B cell (primary cell): ENCODE data around the gene DLGAP4. TPM values are rescaled to one million over a fixed set of nuclear protein-coding genes. Genes with fewer than 3 reads are reported as not detected.

Experiments used
- ATAC-seq: fragments of 200-7000 bp; cut with Tn5 transposase; one replicate; pipeline ENCODE4 v1.10.0; 2021; ENCODE audit warnings: low read depth, mild to moderate bottlenecking, moderate number of reproducible peaks, moderate library complexity
- CTCF ChIA-PET: fragments of 350-600 bp; sonication (Branson Sonifier 250); formaldehyde crosslinking; loops from one replicate; lab custom pipeline; 2021; ENCODE audit warnings: antibody characterized with exemption, inconsistent platforms; lab: Charles Lee
- POLR2A ChIA-PET: fragments of 350-600 bp; sonication (Branson Sonifier 250); formaldehyde crosslinking; loops from one replicate; lab custom pipeline; 2021; ENCODE audit warnings: antibody characterized with exemption; lab: Charles Lee
- DNase-seq: peaks from one replicate; pipeline ENCODE4 v3.0.0; 2013
- H2AFZ ChIP-seq: 2 replicates; pipeline ENCODE4 v1.6.1; 2012; ENCODE audit warnings: mild to moderate bottlenecking, low read depth, low read length; ENCODE audit not compliant: insufficient read depth, poor library complexity, severe bottlenecking
- H3K27ac ChIP-seq, 2 donors: 1 replicate in 1 of 2; 2 replicates in 1 of 2; pipeline ENCODE4 v1.5.1; 2012 to 2013; ENCODE audit warnings: low read length in 2 of 2, mild to moderate bottlenecking in 2 of 2, moderate library complexity in 1 of 2
- H3K27me3 ChIP-seq, 4 experiments: fragments of 200-600 bp in 1 of 4; sonication (generic) in 1 of 4; replicated peaks in 1 of 4; 1 replicate in 2 of 4; 2 replicates in 2 of 4; pipeline versions ENCODE4 v1.6.1 to v1.7.0; 2013 to 2016; ENCODE audit warnings: low read length in 3 of 4, mild to moderate bottlenecking in 2 of 4, mixed read lengths in 1 of 4, moderate library complexity in 1 of 4; ENCODE audit not compliant: insufficient read depth in 4 of 4, control insufficient read depth in 3 of 4; ENCODE audit errors: control extremely low read depth in 1 of 4
- H3K36me3 ChIP-seq, 2 experiments: replicated peaks in 1 of 2; 1 replicate in 1 of 2; 2 replicates in 1 of 2; pipeline versions ENCODE4 v1.6.1 to v1.7.1; 2013; ENCODE audit warnings: low read length in 1 of 2; ENCODE audit not compliant: insufficient read depth in 2 of 2, control insufficient read depth in 1 of 2; ENCODE audit errors: control extremely low read depth in 1 of 2, extremely low read depth in 1 of 2
- H3K4me1 ChIP-seq, 2 donors: fragments of 200-600 bp in 1 of 2; sonication (generic) in 1 of 2; 1 replicate in 1 of 2; 2 replicates in 1 of 2; pipeline versions ENCODE4 v1.5.1 to v1.6.1; 2013 to 2017; ENCODE audit warnings: low read length in 2 of 2; ENCODE audit not compliant: control insufficient read depth in 2 of 2, insufficient read depth in 2 of 2
- H3K4me2 ChIP-seq: replicated peaks from 2 replicates; pipeline ENCODE3; 2012; ENCODE audit warnings: mild to moderate bottlenecking, low read depth, low read length; ENCODE audit not compliant: poor library complexity, severe bottlenecking
- H3K4me3 ChIP-seq, 5 experiments: fragments of 200-600 bp in 1 of 5; sonication (generic) in 1 of 5; 1 replicate in 3 of 5; 2 replicates in 2 of 5; pipeline versions ENCODE4 v1.5.1 to v1.7.0; 2011 to 2016; ENCODE audit warnings: low read length in 4 of 5, mild to moderate bottlenecking in 4 of 5, low read depth in 2 of 5, control low read depth in 1 of 5, moderate library complexity in 1 of 5; ENCODE audit not compliant: insufficient read depth in 1 of 5; ENCODE audit errors: control extremely low read depth in 1 of 5, extremely low read depth in 1 of 5
- H3K79me2 ChIP-seq: fragments of 200-600 bp; sonication (generic); one replicate; pipeline ENCODE4 v1.6.0; 2016; ENCODE audit warnings: low read length; ENCODE audit not compliant: control insufficient read depth, insufficient read depth
- H3K9ac ChIP-seq: fragments of 200-600 bp; sonication (generic); 2 replicates; pipeline ENCODE4 v1.6.1; 2017; ENCODE audit warnings: mild to moderate bottlenecking, low read length, moderate library complexity
- H3K9me3 ChIP-seq, 3 donors: one replicate each; pipeline versions ENCODE4 v1.6.1 to v1.7.1; 2013; ENCODE audit warnings: low read length in 2 of 3; ENCODE audit not compliant: control insufficient read depth in 2 of 3, insufficient read depth in 1 of 3; ENCODE audit errors: control extremely low read depth in 1 of 3
- H4K20me1 ChIP-seq: 2 replicates; pipeline ENCODE4 v1.6.0; 2012; ENCODE audit warnings: mild to moderate bottlenecking, low read length; ENCODE audit not compliant: insufficient read depth, control insufficient read depth, poor library complexity, severe bottlenecking
- H3K27ac Mint-ChIP-seq: one replicate; pipeline ENCODE4 v1.8.0; 2021; ENCODE audit warnings: mixed read lengths
- H3K27me3 Mint-ChIP-seq: one replicate; pipeline ENCODE4 v1.8.0; 2021; ENCODE audit warnings: mixed read lengths
- H3K4me1 Mint-ChIP-seq: one replicate; pipeline ENCODE4 v1.8.0; 2021; ENCODE audit warnings: mixed read lengths
- H3K4me3 Mint-ChIP-seq: one replicate; pipeline ENCODE4 v1.8.0; 2021; ENCODE audit warnings: mixed read lengths
- H3K9me3 Mint-ChIP-seq: one replicate; pipeline ENCODE4 v1.8.0; 2022; ENCODE audit warnings: mixed read lengths; ENCODE audit not compliant: insufficient read depth
- EZH2 ChIP-seq: IDR thresholded peaks from 2 replicates; pipeline ENCODE4 v1.6.1; 2012; ENCODE audit warnings: borderline replicate concordance, low read depth, mild to moderate bottlenecking, moderate library complexity, low read length; ENCODE audit not compliant: insufficient read depth, poor library complexity, severe bottlenecking
- WGBS: methylation state at CpG from one replicate; pipeline ENCODE4 v1.1.5; 2013; ENCODE audit warnings: missing lambda C conversion rate; ENCODE audit not compliant: insufficient coverage; 5-methylcytosine and 5-hydroxymethylcytosine counted together
- intact Hi-C: fragments of 100-400 bp; cut with micrococcal nuclease; formaldehyde crosslinking; loops from one replicate; pipeline ENCODE4 v1.10.0; 2022
- polyA plus RNA-seq: library from polyadenylated mRNA; depleted of rRNA; stranded (reverse); fragments of >200 nt; gene quantifications from 2 replicates; pipeline ENCODE4 v1.2.3, GENCODE V29; 2012
- total RNA-seq, 2 donors: library from RNA; stranded (reverse); fragments of 120-200 nt in 1 of 2; gene quantifications; 1 replicate in 1 of 2; 2 replicates in 1 of 2; pipeline versions ENCODE4 v1.2.3 to v1.2.4, GENCODE V29; 2013 to 2022
- TF ChIP-seq, protein P1 (sequence below): fragments of 200-600 bp; IDR thresholded peaks from one replicate; pipeline ENCODE4 v1.8.0; 2022; ENCODE audit warnings: antibody characterized with exemption, mild to moderate bottlenecking

DLGAP4 gene
- total and polyA plus RNA-seq, 2 donors (not counting 1 experiment from before 2014, with no cell fraction given) = 68.8 to 87.8 TPM

- WGBS = 81% methylated on average over 9 of the region's 14 CpGs
- H3K9ac ChIP-seq = peak overlapping the region; percentile 63
Observed at GRCh38 chr20:36541768-36542488, 235.8 kb downstream of the DLGAP4 start.

More at GRCh38 chr20:36541768-36542488, 235.8 kb downstream of the DLGAP4 start:
- no peak for TF ChIP-seq EZH2
- TF ChIP-seq, protein P1, sequence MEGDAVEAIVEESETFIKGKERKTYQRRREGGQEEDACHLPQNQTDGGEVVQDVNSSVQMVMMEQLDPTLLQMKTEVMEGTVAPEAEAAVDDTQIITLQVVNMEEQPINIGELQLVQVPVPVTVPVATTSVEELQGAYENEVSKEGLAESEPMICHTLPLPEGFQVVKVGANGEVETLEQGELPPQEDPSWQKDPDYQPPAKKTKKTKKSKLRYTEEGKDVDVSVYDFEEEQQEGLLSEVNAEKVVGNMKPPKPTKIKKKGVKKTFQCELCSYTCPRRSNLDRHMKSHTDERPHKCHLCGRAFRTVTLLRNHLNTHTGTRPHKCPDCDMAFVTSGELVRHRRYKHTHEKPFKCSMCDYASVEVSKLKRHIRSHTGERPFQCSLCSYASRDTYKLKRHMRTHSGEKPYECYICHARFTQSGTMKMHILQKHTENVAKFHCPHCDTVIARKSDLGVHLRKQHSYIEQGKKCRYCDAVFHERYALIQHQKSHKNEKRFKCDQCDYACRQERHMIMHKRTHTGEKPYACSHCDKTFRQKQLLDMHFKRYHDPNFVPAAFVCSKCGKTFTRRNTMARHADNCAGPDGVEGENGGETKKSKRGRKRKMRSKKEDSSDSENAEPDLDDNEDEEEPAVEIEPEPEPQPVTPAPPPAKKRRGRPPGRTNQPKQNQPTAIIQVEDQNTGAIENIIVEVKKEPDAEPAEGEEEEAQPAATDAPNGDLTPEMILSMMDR = no peak
- Mint-ChIP-seq H3K27me3 (no peaks in the 10 kb centered on the region), H3K4me3 (peak overlapping the region; percentile 64), H3K27ac (no peak overlapping the region), H3K9me3 (no peaks in the 10 kb centered on the region), H3K4me1 (peaks cover 3% of the 10 kb centered on the region)
- Histone ChIP-seq H3K36me3 (no peaks in the 10 kb centered on the region), H2AFZ (peak overlapping the region; percentile 87), H3K27ac (peak overlapping the region in 1 of 2 donors; percentile 57), H3K4me3 (peak overlapping the region in 4 of 5 experiments; percentile 35 to 58 (median 46)), H3K9me3 (no peaks in the 10 kb centered on the region), H3K27me3 (peaks cover 0 to 3% (median 0%) of the 10 kb centered on the region in 4 experiments), H4K20me1 (no peaks in the 10 kb centered on the region), H3K4me2 (peak overlapping the region; percentile 82), H3K4me1 (peaks cover 9 to 15% of the 10 kb centered on the region in 2 donors), H3K79me2 (peaks cover 3% of the 10 kb centered on the region)
- CTCF ChIA-PET = no interaction called here
- intact Hi-C loops = no loop called here
- ATAC-seq = no peak
- POLR2A ChIA-PET = interaction anchor here (0.9 kb wide), 1 partner anchor 64 kb away, joined by 3 read pairs; the partner anchor contains the start of gene RAB5IF
- no peak for DNase-seq
